Nasal cavity respiratory epithelium epithelial cell of viscerocranial mucosa (primary cell): ENCODE results near the gene TPBGL. TPM values are rescaled to one million over a fixed set of nuclear protein-coding genes. Genes with fewer than 3 reads are reported as not detected.

Experiments
- total RNA-seq: library from RNA; depleted of rRNA; stranded (reverse); fragments of >200 nt; gene quantifications from 2 replicates; pipeline ENCODE4 v1.2.3, GENCODE V29; 2014

The TPBGL gene, protein sequence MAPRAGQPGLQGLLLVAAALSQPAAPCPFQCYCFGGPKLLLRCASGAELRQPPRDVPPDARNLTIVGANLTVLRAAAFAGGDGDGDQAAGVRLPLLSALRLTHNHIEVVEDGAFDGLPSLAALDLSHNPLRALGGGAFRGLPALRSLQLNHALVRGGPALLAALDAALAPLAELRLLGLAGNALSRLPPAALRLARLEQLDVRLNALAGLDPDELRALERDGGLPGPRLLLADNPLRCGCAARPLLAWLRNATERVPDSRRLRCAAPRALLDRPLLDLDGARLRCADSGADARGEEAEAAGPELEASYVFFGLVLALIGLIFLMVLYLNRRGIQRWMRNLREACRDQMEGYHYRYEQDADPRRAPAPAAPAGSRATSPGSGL
- total RNA-seq, result not detected in 2 replicates

DNA sequence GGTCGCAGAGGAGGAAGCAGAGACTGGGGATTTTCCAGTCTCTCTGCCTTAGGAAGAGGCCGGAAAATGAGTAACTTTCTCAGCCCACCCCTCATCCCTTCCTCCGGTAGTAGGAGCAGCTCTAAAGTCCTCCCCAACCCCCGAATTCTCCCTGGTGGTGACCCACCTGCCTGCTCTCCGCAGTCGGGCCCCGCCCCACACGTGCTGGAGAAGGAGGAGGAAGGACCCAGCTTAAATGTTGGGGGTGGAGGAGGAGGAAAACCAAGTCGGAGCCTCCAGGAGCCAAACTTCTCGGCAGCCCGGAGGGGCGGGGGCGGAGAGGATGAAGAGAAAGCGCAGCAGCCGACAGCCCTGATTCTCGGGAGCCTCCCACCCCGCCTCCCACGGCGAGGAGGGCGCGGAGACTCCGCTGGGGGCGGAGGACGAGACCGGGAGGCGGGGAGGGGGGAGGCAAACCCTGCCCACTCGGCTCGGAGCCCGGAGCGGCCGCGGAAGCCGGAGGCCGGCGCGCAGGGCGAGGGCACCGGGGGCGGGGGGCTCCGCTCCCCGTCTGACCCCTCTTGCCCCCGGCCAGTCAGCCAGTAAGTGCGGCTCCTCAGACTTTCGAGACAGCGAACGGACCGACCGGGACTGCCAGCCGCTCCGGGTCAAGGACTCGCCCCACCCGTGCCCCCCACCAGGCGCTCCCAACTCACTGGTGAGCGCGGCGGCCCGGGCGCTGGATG is at the start of gene TPBGL:
Gene TPBGL (plus strand): TSS at position 464 of the 725 bp plus-strand sequence. CDS start 276 bp downstream, outside the sequence.

Other genes starting within 250 kb of the TPBGL start
- not detected in 2 replicates for gene OR2AT4, start 143.9 kb upstream of the TPBGL start, total RNA-seq
- not detected in 2 replicates for gene SLCO2B1, start 89.7 kb upstream of the TPBGL start, total RNA-seq
- under 0.01 and 0.71 TPM in 2 replicates for gene ARRB1, start 110.9 kb downstream of the TPBGL start, total RNA-seq
- gene RPS3, start 158.7 kb downstream of the TPBGL start, total RNA-seq, result 2,065 and 4,927 TPM in 2 replicates
- 0.57 and 0.68 TPM in 2 replicates for gene KLHL35, start 192.4 kb downstream of the TPBGL start, total RNA-seq